PFSK-1 (cell line): ENCODE data around the gene MEIS3.

Experiments
- FOXP2 ChIP-seq: optimal IDR thresholded peaks from 2 replicates; pipeline ENCODE3; 2011; ENCODE audit warnings: borderline replicate concordance, control low read depth, inconsistent platforms; ENCODE audit not compliant: insufficient read depth; ENCODE audit errors: extremely low read length, extremely low read depth
- POLR2AphosphoS5 ChIP-seq: IDR thresholded peaks from 2 replicates; pipeline ENCODE4 v1.6.1; 2012; ENCODE audit warnings: low read depth, mild to moderate bottlenecking, control low read depth, low read length, moderate library complexity
- TAF1 ChIP-seq: IDR thresholded peaks from 2 replicates; pipeline ENCODE4 v1.6.1; 2012; ENCODE audit warnings: low read length, control low read depth, borderline replicate concordance; ENCODE audit not compliant: insufficient read depth

GRCh38 chr19:47445937-47446402 lies 26.6 kb upstream of the MEIS3 start:
- TF ChIP-seq FOXP2 (peak; percentile 68), POLR2AphosphoS5 (no peak), TAF1 (no peak)
